ENCODE results near the gene RFX8. TPM values are rescaled to one million over a fixed set of nuclear protein-coding genes. Genes with fewer than 3 reads are reported as not detected.

The RFX8 gene
- total and polyA plus RNA-seq, 2 of the 13 experiments (the other 11 are each of a cell fraction or from before 2014, with no cell fraction given): not detected

- TF ChIP-seq, protein P1, sequence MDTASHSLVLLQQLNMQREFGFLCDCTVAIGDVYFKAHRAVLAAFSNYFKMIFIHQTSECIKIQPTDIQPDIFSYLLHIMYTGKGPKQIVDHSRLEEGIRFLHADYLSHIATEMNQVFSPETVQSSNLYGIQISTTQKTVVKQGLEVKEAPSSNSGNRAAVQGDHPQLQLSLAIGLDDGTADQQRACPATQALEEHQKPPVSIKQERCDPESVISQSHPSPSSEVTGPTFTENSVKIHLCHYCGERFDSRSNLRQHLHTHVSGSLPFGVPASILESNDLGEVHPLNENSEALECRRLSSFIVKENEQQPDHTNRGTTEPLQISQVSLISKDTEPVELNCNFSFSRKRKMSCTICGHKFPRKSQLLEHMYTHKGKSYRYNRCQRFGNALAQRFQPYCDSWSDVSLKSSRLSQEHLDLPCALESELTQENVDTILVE (CRISPR knock-in tag; IDR thresholded peaks at IDR 0.05): no peak
- TF ChIP-seq RNF219 (CRISPR knock-in tag; IDR thresholded peaks at IDR 0.05) (no peak), ZBTB39 (CRISPR knock-in tag; IDR thresholded peaks at IDR 0.05) (peak; percentile 64; the same call in 1 of the 2 replicates), ZNF263 (CRISPR knock-in tag; IDR thresholded peaks at IDR 0.05) (no peak), ZNF598 (CRISPR knock-in tag; IDR thresholded peaks at IDR 0.05; ENCODE audit: borderline replicate concordance) (no peak), NFATC3 (CRISPR knock-in tag; IDR thresholded peaks at IDR 0.05) (no peak), ZFY (CRISPR knock-in tag; IDR thresholded peaks at IDR 0.05) (0 out of 2 replicates have a peak, but pooled peaks have one; percentile 29), ZNF878 (CRISPR knock-in tag; IDR thresholded peaks at IDR 0.05) (no peak), SMAD9 (CRISPR knock-in tag; IDR thresholded peaks at IDR 0.05) (no peak), HDAC6 (IDR thresholded peaks at IDR 0.05; ENCODE audit: low read depth, low read length) (no peak), TRIM24 (CRISPR knock-in tag; IDR thresholded peaks at IDR 0.05) (no peak), ZNF333 (CRISPR knock-in tag; IDR thresholded peaks at IDR 0.05; ENCODE audit: borderline replicate concordance) (no peak), HNF4G (IDR thresholded peaks at IDR 0.05; ENCODE audit: borderline replicate concordance, low read depth, low read length) (no peak), HNF4G (CRISPR knock-in tag; IDR thresholded peaks at IDR 0.05; ENCODE audit: borderline replicate concordance, low read depth) (no peak), ZNF468 (CRISPR knock-in tag; IDR thresholded peaks at IDR 0.05) (no peak), ZBTB10 (CRISPR knock-in tag; IDR thresholded peaks at IDR 0.05; ENCODE audit: borderline replicate concordance) (no peak), RNF2 (conservative IDR thresholded peaks at IDR 0.05; ENCODE audit: low read depth) (no peak), ZC3H4 (CRISPR knock-in tag; IDR thresholded peaks at IDR 0.05; ENCODE audit: borderline replicate concordance) (no peak), LCORL (IDR thresholded peaks at IDR 0.05) (no peak), LCORL (CRISPR knock-in tag; IDR thresholded peaks at IDR 0.05) (peak; percentile 30; the same call in 1 of the 2 replicates), THYN1 (CRISPR knock-in tag; IDR thresholded peaks at IDR 0.05; ENCODE audit: borderline replicate concordance, low read depth) (no peak), ZFP62 (CRISPR knock-in tag; IDR thresholded peaks at IDR 0.05) (no peak), ATAD3A (CRISPR knock-in tag; IDR thresholded peaks at IDR 0.05) (no peak), SOX6 (IDR thresholded peaks at IDR 0.05) (no peak), SOX6 (CRISPR knock-in tag; IDR thresholded peaks at IDR 0.05) (no peak)
These were observed 88.2 kb downstream of the RFX8 start (continued) for GRCh38 chr2:101386599-101387150.
